ENCODE results near the gene DENND1A. TPM values are rescaled to one million over a fixed set of nuclear protein-coding genes. Genes with fewer than 3 reads are reported as not detected.

DENND1A gene
- total RNA-seq, 2 donors from 2014 or later, result 18.9 to 26.8 TPM

DNA sequence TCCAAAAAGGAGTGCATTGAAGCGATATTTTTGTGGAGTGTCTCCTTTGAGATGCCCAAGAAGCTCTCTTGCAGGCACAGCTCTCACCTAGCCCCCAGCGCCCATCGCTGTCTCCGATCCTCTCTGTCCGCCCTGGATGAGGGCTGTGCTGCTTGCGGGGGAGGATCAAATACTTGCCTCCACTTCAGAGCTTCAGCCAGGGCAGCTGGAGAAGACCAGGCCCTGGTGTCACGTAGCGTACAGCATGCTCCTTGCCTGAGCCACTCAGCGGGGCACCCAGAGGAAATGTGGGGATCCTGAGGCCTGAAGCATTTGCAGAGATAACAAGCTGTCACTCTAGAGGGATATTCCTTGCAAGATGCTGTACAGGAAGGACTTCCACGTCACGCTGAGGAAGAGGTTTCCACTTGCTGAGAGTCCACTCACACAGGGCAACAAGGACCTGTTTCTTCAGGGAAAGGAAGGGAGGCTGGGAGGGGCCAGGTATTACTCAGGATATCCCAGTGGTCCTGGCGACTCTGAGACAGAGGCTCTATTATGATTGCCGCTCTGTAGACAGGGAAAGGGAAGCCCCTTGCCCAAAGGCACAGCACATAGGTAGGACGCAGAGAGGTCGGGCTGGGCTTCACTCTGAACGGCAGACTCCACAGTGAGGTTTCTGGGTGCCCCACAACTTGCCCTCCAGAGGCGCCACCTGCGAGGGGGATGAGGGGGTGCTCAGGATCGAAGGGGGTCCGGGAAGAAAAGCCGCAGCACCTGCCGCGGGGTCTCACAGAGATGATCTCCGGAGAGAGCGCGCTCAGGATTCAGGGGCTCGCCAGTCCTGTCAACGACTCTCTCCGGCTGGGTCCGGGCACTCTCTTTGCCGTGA lies 510.0 kb downstream of the DENND1A start:
- Histone ChIP-seq H3K4me3 (no peak overlapping the region), H3K9me3 (no peaks in the 10 kb centered on the region), H3K4me1 (replicated peaks) (no peaks in the 10 kb centered on the region), H3K27me3 (replicated peaks; ENCODE audit: insufficient read depth) (no peaks in the 10 kb centered on the region), H3K36me3 (no peaks in the 10 kb centered on the region), H3K27ac (no peak overlapping the region)
- WGBS, result 91% methylated on average over 31 of the region's 31 CpGs
- DNase-seq (ENCODE audit: low spot score), result no peak
- TF ChIP-seq POLR2AphosphoS5 (IDR thresholded peaks at IDR 0.05) (no peak), POLR2A (IDR thresholded peaks at IDR 0.05) (no peak)
- TF ChIP-seq, protein P1, sequence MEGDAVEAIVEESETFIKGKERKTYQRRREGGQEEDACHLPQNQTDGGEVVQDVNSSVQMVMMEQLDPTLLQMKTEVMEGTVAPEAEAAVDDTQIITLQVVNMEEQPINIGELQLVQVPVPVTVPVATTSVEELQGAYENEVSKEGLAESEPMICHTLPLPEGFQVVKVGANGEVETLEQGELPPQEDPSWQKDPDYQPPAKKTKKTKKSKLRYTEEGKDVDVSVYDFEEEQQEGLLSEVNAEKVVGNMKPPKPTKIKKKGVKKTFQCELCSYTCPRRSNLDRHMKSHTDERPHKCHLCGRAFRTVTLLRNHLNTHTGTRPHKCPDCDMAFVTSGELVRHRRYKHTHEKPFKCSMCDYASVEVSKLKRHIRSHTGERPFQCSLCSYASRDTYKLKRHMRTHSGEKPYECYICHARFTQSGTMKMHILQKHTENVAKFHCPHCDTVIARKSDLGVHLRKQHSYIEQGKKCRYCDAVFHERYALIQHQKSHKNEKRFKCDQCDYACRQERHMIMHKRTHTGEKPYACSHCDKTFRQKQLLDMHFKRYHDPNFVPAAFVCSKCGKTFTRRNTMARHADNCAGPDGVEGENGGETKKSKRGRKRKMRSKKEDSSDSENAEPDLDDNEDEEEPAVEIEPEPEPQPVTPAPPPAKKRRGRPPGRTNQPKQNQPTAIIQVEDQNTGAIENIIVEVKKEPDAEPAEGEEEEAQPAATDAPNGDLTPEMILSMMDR (IDR thresholded peaks at IDR 0.05), result no peak
- intact Hi-C loops (cut with DNase I), result no loop called here

DNA sequence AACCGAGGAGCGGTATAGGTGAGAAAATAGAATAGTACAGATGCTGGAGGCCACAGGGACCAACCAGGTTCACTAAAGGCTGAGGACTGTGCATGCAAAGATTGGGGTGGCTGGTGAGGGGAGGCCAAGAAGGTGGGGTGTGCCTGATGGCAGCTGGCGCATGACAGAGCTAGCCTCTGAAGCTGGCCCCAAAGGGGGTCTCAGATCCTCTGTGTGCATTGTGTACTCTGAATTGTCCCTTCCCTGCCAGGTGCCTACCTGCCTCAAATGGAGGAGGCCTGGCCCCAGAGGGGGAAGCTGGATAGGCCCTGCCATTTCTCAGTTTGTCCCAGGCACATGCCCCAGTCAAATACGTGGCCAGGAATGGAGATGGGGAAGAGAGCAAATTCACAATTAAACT lies 510.8 kb downstream of the DENND1A start:
- Histone ChIP-seq H3K4me3 (no peak overlapping the region), H3K4me1 (replicated peaks) (no peaks in the 10 kb centered on the region), H3K27ac (no peak overlapping the region), H3K27me3 (replicated peaks; ENCODE audit: insufficient read depth) (no peaks in the 10 kb centered on the region), H3K9me3 (no peaks in the 10 kb centered on the region), H3K36me3 (no peaks in the 10 kb centered on the region)
- 82% methylated on average over 4 of the region's 4 CpGs for WGBS
- TF ChIP-seq POLR2AphosphoS5 (IDR thresholded peaks at IDR 0.05), result no peak
- TF ChIP-seq, protein P1 (IDR thresholded peaks at IDR 0.05), result no peak
- no peak for TF ChIP-seq POLR2A (IDR thresholded peaks at IDR 0.05)
- intact Hi-C loops (cut with DNase I), result no loop called here
- DNase-seq (ENCODE audit: low spot score), result no peak

DNA sequence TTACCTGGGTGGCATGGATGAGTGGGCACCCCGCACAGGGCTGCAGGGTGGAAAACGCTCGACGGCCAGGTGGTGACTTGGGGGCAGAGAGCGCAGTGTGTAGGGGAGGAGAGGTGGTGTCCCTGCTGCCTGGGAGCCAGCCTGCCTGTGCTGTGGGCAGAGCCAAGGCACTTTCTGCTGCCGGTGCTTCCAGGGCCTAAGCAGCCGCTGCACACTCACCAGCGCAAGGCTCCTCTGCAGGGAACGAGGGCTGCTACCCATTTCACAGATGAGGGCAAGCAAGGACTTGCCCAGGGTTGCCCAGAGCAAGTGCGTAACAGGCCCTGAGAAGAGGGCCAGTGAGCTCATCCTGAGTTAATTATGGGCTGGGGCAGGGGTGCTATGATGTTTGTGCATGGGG lies 511.4 kb downstream of the DENND1A start:
- Histone ChIP-seq H3K9me3 (no peaks in the 10 kb centered on the region), H3K4me1 (replicated peaks) (no peaks in the 10 kb centered on the region), H3K36me3 (no peaks in the 10 kb centered on the region), H3K4me3 (no peak overlapping the region), H3K27ac (no peak overlapping the region), H3K27me3 (replicated peaks; ENCODE audit: insufficient read depth) (no peaks in the 10 kb centered on the region)
- 86% methylated on average over 10 of the region's 10 CpGs for whole genome bisulfite sequencing
- DNase-seq (ENCODE audit: low spot score), result no peak
- intact Hi-C loops (cut with DNase I), result no loop called here
- TF ChIP-seq POLR2AphosphoS5 (IDR thresholded peaks at IDR 0.05), result no peak
- TF ChIP-seq, protein P1 (IDR thresholded peaks at IDR 0.05), result no peak
- TF ChIP-seq POLR2A (IDR thresholded peaks at IDR 0.05), result no peak

DNA sequence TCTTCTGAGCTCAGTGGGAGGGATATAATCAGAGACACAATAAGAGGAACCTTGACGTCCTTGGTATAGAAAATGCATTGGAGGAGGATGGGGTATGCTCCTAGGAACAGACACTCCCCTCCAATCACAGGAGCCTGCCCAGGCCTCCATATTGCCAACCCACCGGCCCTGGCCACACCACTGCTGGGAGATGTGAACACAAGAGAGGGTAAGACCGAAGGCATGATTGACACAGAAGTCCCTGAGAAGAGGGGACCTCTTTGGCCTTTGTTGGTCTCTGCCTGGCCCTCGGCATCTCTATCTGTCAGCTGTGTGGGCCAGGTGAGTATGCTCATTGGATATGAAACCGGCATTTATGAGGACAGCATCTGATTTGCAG lies 511.9 kb downstream of the DENND1A start:
- Histone ChIP-seq H3K27me3 (replicated peaks; ENCODE audit: insufficient read depth) (no peaks in the 10 kb centered on the region), H3K36me3 (no peaks in the 10 kb centered on the region), H3K9me3 (no peaks in the 10 kb centered on the region), H3K4me1 (replicated peaks) (no peaks in the 10 kb centered on the region), H3K27ac (no peak overlapping the region), H3K4me3 (no peak overlapping the region)
- 90% methylated on average over 5 of the region's 5 CpGs for WGBS
- DNase-seq (ENCODE audit: low spot score), result no peak
- intact Hi-C loops (cut with DNase I), result no loop called here
- TF ChIP-seq POLR2A (IDR thresholded peaks at IDR 0.05), result no peak
- TF ChIP-seq, protein P1 (IDR thresholded peaks at IDR 0.05), result no peak
- no peak for TF ChIP-seq POLR2AphosphoS5 (IDR thresholded peaks at IDR 0.05)
